ENCODE measurements around the gene GCSAML. TPM values are rescaled to one million over a fixed set of nuclear protein-coding genes. Genes with fewer than 3 reads are reported as not detected.

The GCSAML gene
- total RNA-seq (1 to 10 TPM in 1 of 2 donors, under 1 TPM in 1; 0.40 to 1.4 TPM), polyA plus RNA-seq (under 1 TPM; 0.06 to 0.18 TPM)
- long read RNA-seq, donor 1 = 0 reads
- long read RNA-seq, donor 2 = 0 reads
- long read RNA-seq, donor 3 = 0 reads
- long read RNA-seq, donor 4, partial matches to known transcripts = 0 of 1 reads
- long read RNA-seq, donor 4, other reads (novel, unspliced or antisense) = 0 of 1 reads
- long read RNA-seq, donor 5 = 0 reads

- no peak within 1 kb of the TSS for H3K27ac ChIP-seq (ENCODE audit: low read depth in 1 of 2, low read length in 1 of 2)
- no peak for TF ChIP-seq CTCF (IDR thresholded peaks at IDR 0.05; ENCODE audit: control extremely low read depth, extremely low read depth)
- no peak within 1 kb of the TSS for H3K4me3 ChIP-seq
- no peaks in the 10 kb centered on the region for H3K4me1 ChIP-seq (ENCODE audit: control insufficient read depth in 5 of 5, insufficient read depth in 5 of 5, low read length in 5 of 5)
- H3K9ac ChIP-seq (ENCODE audit: insufficient read depth in 1 of 2, low read length in 2 of 2) = no peak within 1 kb of the TSS
- no peak for ATAC-seq (ENCODE audit: insufficient read depth, low FRiP score)
- DNase-seq = no peak
- H3K36me3 ChIP-seq (ENCODE audit: control insufficient read depth in 4 of 4, insufficient read depth in 4 of 4, low read length in 4 of 4) = no peaks in the 10 kb centered on the region
- no peaks in the 10 kb centered on the region for H3K9me3 ChIP-seq (ENCODE audit: control insufficient read depth in 4 of 4, insufficient read depth in 3 of 4, low read length in 3 of 4)
- WGBS, 2 donors = 36 to 61% methylated on average over 13 of the region's 13 CpGs
- no peaks in the 10 kb centered on the region for H3K27me3 ChIP-seq (ENCODE audit: control insufficient read depth in 3 of 3, insufficient read depth in 3 of 3, low read length in 2 of 3)
Measured at GRCh38 chr1:247548769-247549182, at the start of gene GCSAML. TSS of gene GCSAML (plus strand) at chr1:247549134. CDS start at chr1:247549192, 58 bp downstream.

GRCh38 chr1:247500865-247501264 lies 48.1 kb upstream of the GCSAML start:
- WGBS, 2 donors = 41 to 54% methylated on average over 3 of the region's 3 CpGs
- Histone ChIP-seq H3K4me3 (no peak overlapping the region), H3K36me3 (ENCODE audit: control insufficient read depth in 4 of 4, insufficient read depth in 4 of 4, low read length in 4 of 4) (no peaks in the 10 kb centered on the region), H3K27me3 (ENCODE audit: control insufficient read depth in 3 of 3, insufficient read depth in 3 of 3, low read length in 2 of 3) (peaks cover 0 to 6% (median 3%) of the 10 kb centered on the region in 3 donors), H3K4me1 (ENCODE audit: control insufficient read depth in 5 of 5, insufficient read depth in 5 of 5, low read length in 5 of 5) (no peaks in the 10 kb centered on the region), H3K9ac (ENCODE audit: insufficient read depth in 1 of 2, low read length in 2 of 2) (no peak overlapping the region), H3K9me3 (ENCODE audit: control insufficient read depth in 4 of 4, insufficient read depth in 3 of 4, low read length in 3 of 4) (peaks cover 0 to 3% (median 0%) of the 10 kb centered on the region in 4 donors), H3K27ac (ENCODE audit: low read depth in 1 of 2, low read length in 1 of 2) (no peak overlapping the region)
- ATAC-seq (ENCODE audit: insufficient read depth, low FRiP score) (no peak), DNase-seq (no peak)
- no peak for TF ChIP-seq CTCF (IDR thresholded peaks at IDR 0.05; ENCODE audit: control extremely low read depth, extremely low read depth)

GRCh38 chr1:247506831-247507230 lies 42.1 kb upstream of the GCSAML start:
- Histone ChIP-seq H3K4me3 (no peak overlapping the region), H3K27ac (ENCODE audit: low read depth in 1 of 2, low read length in 1 of 2) (no peak overlapping the region), H3K9me3 (ENCODE audit: control insufficient read depth in 4 of 4, insufficient read depth in 3 of 4, low read length in 3 of 4) (peaks cover 0 to 3% (median 0%) of the 10 kb centered on the region in 4 donors), H3K36me3 (ENCODE audit: control insufficient read depth in 4 of 4, insufficient read depth in 4 of 4, low read length in 4 of 4) (no peaks in the 10 kb centered on the region), H3K9ac (ENCODE audit: insufficient read depth in 1 of 2, low read length in 2 of 2) (no peak overlapping the region), H3K27me3 (ENCODE audit: control insufficient read depth in 3 of 3, insufficient read depth in 3 of 3, low read length in 2 of 3) (no peaks in the 10 kb centered on the region), H3K4me1 (ENCODE audit: control insufficient read depth in 5 of 5, insufficient read depth in 5 of 5, low read length in 5 of 5) (no peaks in the 10 kb centered on the region)
- DNase-seq (no peak), ATAC-seq (ENCODE audit: insufficient read depth, low FRiP score) (no peak)
- no peak for TF ChIP-seq CTCF (IDR thresholded peaks at IDR 0.05; ENCODE audit: control extremely low read depth, extremely low read depth)
- 34 to 56% methylated on average over 3 of the region's 3 CpGs for WGBS, 2 donors
